MM.1S (cell line): ENCODE data around the gene AXL.
"Not testable (repeated sequence)": the region's sequence is repeated elsewhere in the genome, so short reads cannot be mapped to it uniquely, and the experiment has no call there.

Source experiments
- DNase-seq: peaks from one replicate; pipeline ENCODE4 v3.0.0-alpha.2; 2015
- H2AFZ ChIP-seq: fragments of 300-600 bp; sonication (generic); 2 replicates; pipeline ENCODE4 v1.6.0; 2016; ENCODE audit warnings: antibody characterized with exemption, low read length
- H3F3A ChIP-seq: fragments of 300-600 bp; sonication (generic); 2 replicates; pipeline ENCODE4 v1.6.1; 2016; ENCODE audit warnings: mild to moderate bottlenecking, antibody characterized with exemption, low read length, moderate library complexity, mixed read lengths; ENCODE audit not compliant: insufficient read depth
- H3K27ac ChIP-seq: fragments of 300-600 bp; sonication (generic); 2 replicates; pipeline ENCODE4 v1.5.1; 2016; ENCODE audit warnings: mild to moderate bottlenecking, low read length
- H3K27me3 ChIP-seq: fragments of 300-600 bp; sonication (generic); replicated peaks from 2 replicates; pipeline ENCODE4 v1.6.0; 2016; ENCODE audit warnings: low read length; ENCODE audit not compliant: insufficient read depth
- H3K36me3 ChIP-seq: fragments of 300-600 bp; sonication (generic); replicated peaks from 2 replicates; pipeline ENCODE4 v1.6.1; 2016; ENCODE audit warnings: mild to moderate bottlenecking, low read length, mixed read lengths; ENCODE audit not compliant: insufficient read depth
- H3K4me1 ChIP-seq: fragments of 300-600 bp; sonication (generic); 2 replicates; pipeline ENCODE4 v1.6.1; 2016; ENCODE audit warnings: low read length, mixed read lengths
- H3K4me2 ChIP-seq: fragments of 300-600 bp; sonication (generic); 2 replicates; pipeline ENCODE4 v1.6.0; 2016; ENCODE audit warnings: low read depth, low read length
- H3K4me3 ChIP-seq: fragments of 300-600 bp; sonication (generic); 2 replicates; pipeline ENCODE4 v1.5.1; 2016; ENCODE audit warnings: low read length, mixed read lengths
- H3K79me2 ChIP-seq: fragments of 300-600 bp; sonication (generic); 2 replicates; pipeline ENCODE4 v1.6.1; 2016; ENCODE audit warnings: mixed run types, low read length, mixed read lengths
- H3K9ac ChIP-seq: fragments of 300-600 bp; sonication (generic); 2 replicates; pipeline ENCODE4 v1.6.1; 2016; ENCODE audit warnings: low read length, mixed read lengths
- H3K9me2 ChIP-seq: fragments of 300-600 bp; sonication (generic); replicated peaks from 2 replicates; pipeline ENCODE4 v1.6.1; 2016; ENCODE audit warnings: mild to moderate bottlenecking, low read length, mixed read lengths; ENCODE audit not compliant: insufficient read depth
- H3K9me3 ChIP-seq: fragments of 300-600 bp; sonication (generic); replicated peaks from 2 replicates; pipeline ENCODE4 v1.6.1; 2016; ENCODE audit warnings: mild to moderate bottlenecking, low read length, mixed read lengths; ENCODE audit not compliant: insufficient read depth
- H4K20me1 ChIP-seq: fragments of 300-600 bp; sonication (generic); 2 replicates; pipeline ENCODE4 v1.6.1; 2016; ENCODE audit warnings: mild to moderate bottlenecking, low read length, moderate library complexity, mixed read lengths; ENCODE audit not compliant: insufficient read depth
- CTCF ChIP-seq: fragments of 300-600 bp; sonication (generic); IDR thresholded peaks from 2 replicates; pipeline ENCODE4 v1.5.1; 2016; ENCODE audit warnings: antibody characterized with exemption, low read length, mixed read lengths
- EZH2 ChIP-seq: fragments of 300-600 bp; sonication (generic); optimal IDR thresholded peaks from 2 replicates; pipeline ENCODE3; 2017; ENCODE audit warnings: low read depth, mild to moderate bottlenecking, antibody characterized with exemption, low read length, mixed read lengths
- EZH2phosphoT487 ChIP-seq: fragments of 300-600 bp; sonication (generic); IDR thresholded peaks from 2 replicates; pipeline ENCODE4 v1.6.1; 2018; ENCODE audit warnings: antibody characterized with exemption, low read length

AXL gene

GRCh38 chr19:41276231-41276630, 57.2 kb downstream of the AXL start:
- Histone ChIP-seq H3K9me2 (no peaks in the 10 kb centered on the region), H3K4me3 (no peak overlapping the region), H2AFZ (no peak overlapping the region), H3K79me2 (peaks cover 63% of the 10 kb centered on the region), H3K27me3 (no peaks in the 10 kb centered on the region), H3K9ac (no peak overlapping the region), H3K27ac (no peak overlapping the region), H3K4me1 (no peaks in the 10 kb centered on the region), H4K20me1 (no peaks in the 10 kb centered on the region), H3K36me3 (peaks cover 61% of the 10 kb centered on the region), H3K9me3 (no peaks in the 10 kb centered on the region), H3K4me2 (no peak overlapping the region), H3F3A (no peaks in the 10 kb centered on the region)
- no peak for TF ChIP-seq EZH2
- TF ChIP-seq EZH2phosphoT487, result no peak
- TF ChIP-seq CTCF, result no peak
- no peak for DNase-seq

- H3K9me2 ChIP-seq, result no peaks in the 10 kb centered on the region
- no peak overlapping the region for H3K27ac ChIP-seq
- DNase-seq, result no peak
- H3K79me2 ChIP-seq, result peaks cover 47% of the 10 kb centered on the region
- H3K4me1 ChIP-seq, result no peaks in the 10 kb centered on the region
- no peak for TF ChIP-seq CTCF
- TF ChIP-seq EZH2, result no peak
- no peak for TF ChIP-seq EZH2phosphoT487
- no peaks in the 10 kb centered on the region for H3K9me3 ChIP-seq
- H3K27me3 ChIP-seq, result no peaks in the 10 kb centered on the region
- H3K9ac ChIP-seq, result no peak overlapping the region
- H3K36me3 ChIP-seq, result peaks cover 50% of the 10 kb centered on the region
- H3K4me2 ChIP-seq, result no peak overlapping the region
- H3F3A ChIP-seq, result no peaks in the 10 kb centered on the region
- no peak overlapping the region for H2AFZ ChIP-seq
- H3K4me3 ChIP-seq, result no peak overlapping the region
- H4K20me1 ChIP-seq, result no peaks in the 10 kb centered on the region
These were observed 59.5 kb downstream of the AXL start for GRCh38 chr19:41278478-41278877.

- Histone ChIP-seq H3K4me3 (no peak overlapping the region), H3K27me3 (no peaks in the 10 kb centered on the region), H3F3A (0 out of 2 replicates have a peak, but pooled peaks cover 2% of the 10 kb centered on the region), H3K36me3 (peaks cover 20% of the 10 kb centered on the region), H3K27ac (no peak overlapping the region), H3K9ac (no peak overlapping the region), H2AFZ (no peak overlapping the region), H3K79me2 (peaks cover 51% of the 10 kb centered on the region), H3K9me2 (no peaks in the 10 kb centered on the region), H3K9me3 (no peaks in the 10 kb centered on the region), H3K4me2 (no peak overlapping the region), H3K4me1 (0 out of 2 replicates have a peak, but pooled peaks cover 3% of the 10 kb centered on the region), H4K20me1 (no peaks in the 10 kb centered on the region)
- DNase-seq, result no peak
- TF ChIP-seq EZH2 (no peak), EZH2phosphoT487 (no peak)
These were observed 69.9 kb downstream of the AXL start for GRCh38 chr19:41288673-41289530.

- H3K27me3 ChIP-seq, H3K9me3 ChIP-seq, H3K4me3 ChIP-seq, H3F3A ChIP-seq, H4K20me1 ChIP-seq, H3K9ac ChIP-seq, H3K9me2 ChIP-seq, H2AFZ ChIP-seq, H3K27ac ChIP-seq, DNase-seq, H3K4me2 ChIP-seq: not testable (repeated sequence)
- Histone ChIP-seq H3K36me3 (peaks cover 26% of the 10 kb centered on the region), H3K4me1 (peaks cover 13% of the 10 kb centered on the region), H3K79me2 (peaks cover 52% of the 10 kb centered on the region)
These were observed 70.8 kb downstream of the AXL start for GRCh38 chr19:41289814-41290213.
